NCI-H446 (cell line): Measurements from ENCODE around the gene ELOVL5.
"Not testable (repeated sequence)": the region's sequence is repeated elsewhere in the genome, so short reads cannot be mapped to it uniquely, and the experiment has no call there.

Experiments used
- DNase-seq, 2 experiments: peaks; one replicate each; lab custom pipeline; 2025; lab: John Stamatoyannopoulos, UW

ELOVL5 gene

GRCh38 chr6:53359095-53359842, 10.5 kb upstream of the ELOVL5 start:
- DNase-seq: peak; percentile 90 to 97

- no peak for DNase-seq
Measured at GRCh38 chr6:53358440-53359094, 9.8 kb upstream of the ELOVL5 start.

GRCh38 chr6:53357576-53358360, 9.0 kb upstream of the ELOVL5 start:
- DNase-seq: no peak

- no peak for DNase-seq
Measured at GRCh38 chr6:53353624-53354023, 4.9 kb upstream of the ELOVL5 start.

- no peak for DNase-seq
Measured at GRCh38 chr6:53352360-53352759, 3.6 kb upstream of the ELOVL5 start.

GRCh38 chr6:53349209-53349693, 501 bp upstream of the ELOVL5 start:
- peak in 1 of 2 experiments; percentile 68 for DNase-seq

GRCh38 chr6:53347921-53348370, 804 bp downstream of the ELOVL5 start:
- DNase-seq: peak in 1 of 2 experiments; percentile 49

- DNase-seq: no peak
Measured at GRCh38 chr6:53347250-53347920, 1.4 kb downstream of the ELOVL5 start.

GRCh38 chr6:53346049-53346448, 2.7 kb downstream of the ELOVL5 start:
- DNase-seq: not testable (repeated sequence)

- DNase-seq: no peak
Measured at GRCh38 chr6:53344969-53345368, 3.8 kb downstream of the ELOVL5 start.

GRCh38 chr6:53343092-53343491, 5.7 kb downstream of the ELOVL5 start:
- no peak for DNase-seq

GRCh38 chr6:53342217-53342616, 6.5 kb downstream of the ELOVL5 start:
- DNase-seq: no peak

GRCh38 chr6:53340536-53340935, 8.2 kb downstream of the ELOVL5 start:
- DNase-seq: no peak

- DNase-seq: no peak
Measured at GRCh38 chr6:53339424-53339823, 9.3 kb downstream of the ELOVL5 start.

GRCh38 chr6:53338304-53338703, 10.4 kb downstream of the ELOVL5 start:
- DNase-seq: no peak

- no peak for DNase-seq
Measured at GRCh38 chr6:53336070-53336469, 12.7 kb downstream of the ELOVL5 start.

GRCh38 chr6:53335224-53335994, 13.3 kb downstream of the ELOVL5 start:
- no peak for DNase-seq

- DNase-seq: no peak
Measured at GRCh38 chr6:53333439-53334408, 15.0 kb downstream of the ELOVL5 start.

GRCh38 chr6:53331678-53332077, 17.1 kb downstream of the ELOVL5 start:
- DNase-seq: no peak

GRCh38 chr6:53330137-53330536, 18.6 kb downstream of the ELOVL5 start:
- DNase-seq: no peak
